HL-60/S4 treated with retinoic acid at 250 ng/mL for 4 days and 3 days (cell line): ENCODE measurements around the gene DENND10.

Source experiments
- in situ Hi-C: fragments of 300-500 bp; cut with MboI; formaldehyde crosslinking; loops from 2 replicates; pipeline ENCODE4 v1.7.0; 2022; ENCODE audit warnings: low sequenced_read_pairs

Gene DENND10, protein sequence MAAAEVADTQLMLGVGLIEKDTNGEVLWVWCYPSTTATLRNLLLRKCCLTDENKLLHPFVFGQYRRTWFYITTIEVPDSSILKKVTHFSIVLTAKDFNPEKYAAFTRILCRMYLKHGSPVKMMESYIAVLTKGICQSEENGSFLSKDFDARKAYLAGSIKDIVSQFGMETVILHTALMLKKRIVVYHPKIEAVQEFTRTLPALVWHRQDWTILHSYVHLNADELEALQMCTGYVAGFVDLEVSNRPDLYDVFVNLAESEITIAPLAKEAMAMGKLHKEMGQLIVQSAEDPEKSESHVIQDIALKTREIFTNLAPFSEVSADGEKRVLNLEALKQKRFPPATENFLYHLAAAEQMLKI

DNA sequence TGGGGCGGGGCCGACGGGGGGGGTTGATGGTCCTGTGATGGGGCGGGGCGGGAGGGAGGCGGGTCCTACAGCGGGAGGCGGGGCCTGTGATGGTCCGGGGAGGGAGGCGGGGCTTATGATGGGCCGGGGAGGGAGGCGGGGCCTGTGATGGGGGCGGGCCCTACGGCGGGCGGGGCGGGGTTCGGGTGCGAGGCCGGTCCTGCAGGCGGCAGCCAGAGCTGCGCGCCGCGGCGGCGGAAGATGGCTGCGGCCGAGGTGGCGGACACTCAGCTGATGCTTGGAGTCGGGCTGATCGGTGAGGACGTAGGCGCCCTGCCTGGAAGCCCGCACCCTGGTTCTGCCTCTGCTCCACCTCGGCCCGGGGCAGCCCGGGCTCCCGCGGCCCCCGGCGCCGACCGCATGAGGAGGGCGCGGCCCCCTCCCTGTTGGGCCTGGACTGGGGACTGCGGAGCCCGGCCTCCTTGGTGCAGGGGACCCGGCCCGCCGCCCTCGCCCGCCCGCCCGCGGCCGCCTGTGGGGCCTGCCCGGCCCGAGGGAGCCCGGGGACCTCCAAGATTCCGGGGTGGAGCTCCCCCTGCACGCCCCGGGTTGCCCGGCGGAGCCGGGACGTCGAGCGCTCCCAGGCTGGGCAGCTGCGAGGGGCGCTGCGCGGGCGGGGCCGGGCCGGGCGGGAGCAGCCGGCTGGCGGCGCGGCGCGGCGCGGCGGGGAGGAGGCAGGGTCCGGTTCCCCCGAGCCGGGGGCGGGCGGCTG is at the start of gene DENND10:
Gene DENND10, plus strand, starts transcription at position 211 of the 751 bp plus-strand sequence. Its CDS starts 30 bp downstream, at position 241.
- in situ Hi-C loops, result no loop called here

DNA sequence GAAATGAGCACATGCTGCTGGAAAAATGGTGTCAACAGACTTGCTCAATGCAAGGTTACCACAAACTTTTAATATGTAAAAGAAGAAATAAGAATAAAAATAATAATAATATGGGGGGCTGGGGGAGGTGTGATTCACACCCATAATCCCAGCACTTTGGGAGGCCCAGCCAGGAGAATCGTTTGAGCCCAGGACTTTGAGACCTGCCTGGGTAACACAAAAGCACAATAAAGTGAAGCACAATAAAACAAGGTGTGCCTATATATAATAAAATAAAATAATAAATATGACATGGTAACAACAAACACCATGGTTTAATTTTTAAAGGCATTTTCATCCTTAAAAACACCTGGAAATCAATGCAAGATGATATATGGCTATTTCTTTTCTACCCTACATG is 48.4 kb upstream of the DENND10 start:
- in situ Hi-C loops, result no loop called here

DNA sequence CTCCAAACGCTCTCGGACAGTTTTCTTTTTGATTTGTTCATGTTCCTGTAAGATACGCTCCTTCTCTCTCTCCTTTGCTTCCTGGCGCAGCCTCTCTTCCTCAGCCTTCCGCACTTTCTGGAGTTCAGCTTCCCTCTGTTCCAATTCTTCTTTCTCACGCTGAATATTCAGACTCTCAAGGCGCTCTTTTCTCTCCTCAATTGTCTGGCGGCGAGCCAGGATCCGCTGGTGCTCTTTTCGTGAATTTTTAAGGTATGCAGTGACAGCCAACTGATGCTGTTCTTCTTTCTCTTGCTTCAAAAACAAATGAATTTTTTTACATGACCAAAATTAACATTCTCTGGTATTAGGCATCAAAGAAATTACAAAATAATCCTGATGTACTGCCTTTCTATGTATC is 45.9 kb upstream of the DENND10 start:
- in situ Hi-C loops, result no loop called here

DNA sequence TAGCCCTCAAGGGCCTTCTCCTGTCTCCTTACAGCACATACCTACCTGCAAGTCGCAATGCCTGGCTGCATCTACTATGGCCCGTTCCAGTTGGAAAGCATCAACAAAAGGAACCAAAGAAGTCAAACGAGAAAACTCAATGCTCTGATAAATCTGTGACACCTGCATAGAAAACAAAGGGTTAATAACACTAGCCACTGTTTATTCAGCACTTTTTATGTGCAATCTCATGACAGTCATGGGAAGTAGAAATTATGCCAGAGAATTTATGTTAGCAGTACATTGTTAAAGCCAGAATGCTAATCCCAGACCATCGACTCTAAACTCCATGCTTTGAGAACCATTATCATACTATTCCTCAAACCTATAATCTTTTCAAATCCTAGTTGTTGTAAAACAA is 44.4 kb upstream of the DENND10 start:
- in situ Hi-C loops, result no loop called here

DNA sequence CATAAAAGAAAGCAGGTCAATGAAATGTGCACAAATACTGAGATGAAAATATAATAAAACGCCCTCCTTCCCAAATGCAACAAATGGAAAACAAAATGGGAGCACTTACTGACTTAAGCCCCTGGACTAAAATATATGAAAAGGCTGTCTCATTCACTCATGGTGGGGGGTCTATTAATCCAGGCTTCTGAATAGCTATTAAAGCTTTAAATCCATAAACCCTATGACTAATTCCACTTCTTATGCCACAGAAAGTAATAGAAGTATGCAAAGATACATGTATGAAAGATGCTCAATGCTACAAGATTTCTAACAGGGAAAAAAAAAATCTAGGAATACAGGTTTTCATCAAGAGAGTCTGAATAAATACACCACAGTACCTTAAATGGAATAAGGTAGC is 43.8 kb upstream of the DENND10 start:
- in situ Hi-C loops, result no loop called here

DNA sequence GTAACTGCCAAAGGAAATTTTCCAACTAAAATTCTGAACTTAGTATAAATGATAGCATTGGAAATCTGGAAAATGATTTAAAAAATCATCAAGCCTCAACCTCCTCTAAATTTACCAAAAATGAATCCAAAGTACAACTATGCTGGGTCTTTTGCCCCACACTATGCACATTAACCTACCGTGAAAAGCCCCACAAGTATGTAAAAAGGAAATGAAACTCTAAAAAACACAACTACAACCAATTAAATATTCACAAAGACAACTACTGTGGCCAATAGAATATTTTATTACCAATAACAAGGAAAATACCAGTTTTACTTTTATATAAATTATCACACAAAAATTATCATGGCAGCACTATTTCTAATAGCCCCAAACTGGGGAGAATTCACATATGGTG is 42.6 kb upstream of the DENND10 start:
- in situ Hi-C loops, result no loop called here

DNA sequence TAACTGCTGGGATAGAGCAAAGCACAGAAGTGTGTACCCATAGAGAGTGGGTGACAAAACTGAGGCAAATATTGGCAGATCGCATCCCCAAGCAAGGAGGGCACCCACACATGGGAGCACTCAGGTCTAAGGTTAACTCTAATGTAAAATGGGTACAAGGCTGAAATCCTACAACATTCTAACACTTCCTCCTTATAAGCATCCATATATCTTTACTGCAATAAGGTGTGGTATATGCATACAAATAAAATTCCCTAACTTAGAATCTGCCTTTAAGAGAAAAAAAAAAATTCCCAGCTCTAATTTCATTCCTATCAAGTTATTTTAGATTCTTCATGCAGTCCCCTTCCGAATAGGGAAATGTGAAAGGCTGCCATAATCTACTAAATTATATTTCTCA is 42.0 kb upstream of the DENND10 start:
- in situ Hi-C loops, result no loop called here

DNA sequence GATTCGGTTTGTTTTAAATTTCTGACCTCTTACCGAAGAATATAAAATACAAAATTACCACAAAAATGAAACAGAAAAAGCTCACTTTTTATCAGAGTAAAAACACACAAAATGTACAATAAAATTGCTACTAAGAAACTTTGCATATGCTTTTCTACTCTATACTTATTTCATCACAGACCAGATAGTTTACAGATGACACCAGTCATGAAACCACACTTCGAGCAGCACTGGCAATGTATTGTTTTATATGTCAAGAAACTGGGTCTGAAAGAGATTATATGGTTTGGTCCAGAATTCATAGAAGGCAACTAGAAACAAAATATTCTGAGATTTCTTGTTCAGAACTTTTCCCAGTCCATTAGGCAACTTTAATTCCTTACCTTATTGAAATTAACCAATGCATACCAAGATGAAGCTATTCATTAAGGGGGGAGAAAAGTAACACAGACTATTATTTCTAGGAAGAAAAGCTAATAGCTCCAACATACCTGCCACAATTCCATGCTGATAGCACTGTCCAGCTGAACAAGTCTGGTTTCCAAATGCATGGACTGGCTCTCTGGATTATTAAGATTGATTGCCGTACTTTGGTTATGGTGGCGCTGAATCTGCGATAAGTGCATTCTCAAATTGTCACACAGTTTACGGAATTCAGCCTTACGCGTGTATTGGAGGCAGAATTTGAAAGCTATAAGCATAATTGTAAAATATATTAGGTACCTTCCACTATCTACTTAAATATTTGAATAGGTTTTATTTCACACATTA is 33.3 kb upstream of the DENND10 start:
- in situ Hi-C loops, result no loop called here

DNA sequence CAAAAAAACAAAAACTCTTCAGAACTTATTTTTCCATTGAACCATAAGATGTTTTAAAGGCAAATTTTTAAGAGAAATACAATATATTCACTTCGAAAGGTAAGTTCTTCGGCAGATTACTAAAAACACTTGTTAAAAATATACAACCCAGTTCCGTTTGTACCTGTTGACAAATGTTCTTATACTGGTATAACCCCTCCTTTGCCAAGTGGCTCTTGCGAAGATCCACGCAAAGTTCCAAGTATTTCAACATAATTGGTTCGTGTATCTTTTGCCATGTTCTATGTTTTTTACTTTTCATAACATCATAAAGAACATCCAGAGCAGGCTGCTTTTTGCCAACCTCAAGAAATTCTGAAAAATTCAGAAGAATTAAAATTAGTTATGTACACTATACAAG is 30.3 kb upstream of the DENND10 start:
- in situ Hi-C loops, result no loop called here

DNA sequence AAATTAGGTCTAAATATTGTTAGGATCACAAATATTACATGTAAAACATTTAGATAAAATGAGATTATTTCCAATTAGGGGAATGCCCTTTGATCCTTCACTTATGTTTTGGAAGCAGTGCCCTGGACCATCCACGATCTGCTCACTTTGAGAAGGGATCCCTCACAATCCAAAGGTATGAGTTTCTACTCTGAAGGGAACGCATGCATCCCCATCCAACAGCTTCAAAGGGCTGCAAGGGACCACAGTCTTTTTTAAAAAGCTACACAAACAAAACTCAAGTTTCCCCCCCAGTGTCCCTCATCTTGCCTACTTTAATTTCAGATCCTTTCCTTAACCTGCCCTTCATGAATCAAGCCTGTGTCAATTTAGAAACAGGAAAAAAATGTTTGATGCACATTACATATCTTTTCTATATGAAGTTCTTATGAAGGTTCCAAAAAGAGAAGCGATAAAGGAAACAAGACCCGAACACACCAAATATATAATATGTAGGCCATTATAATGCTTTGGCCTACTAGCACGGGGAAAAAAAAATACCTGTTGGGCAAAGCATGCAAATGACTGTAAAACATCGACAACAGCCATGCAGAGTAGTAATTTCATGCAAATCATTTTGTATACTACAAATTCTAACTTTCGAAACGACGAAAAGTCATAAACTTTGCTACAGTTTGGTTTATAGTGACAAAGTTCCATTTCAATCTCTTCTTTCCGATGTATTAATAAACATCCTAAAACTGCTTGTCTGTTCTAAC is 25.3 kb upstream of the DENND10 start:
- in situ Hi-C loops, result no loop called here

DNA sequence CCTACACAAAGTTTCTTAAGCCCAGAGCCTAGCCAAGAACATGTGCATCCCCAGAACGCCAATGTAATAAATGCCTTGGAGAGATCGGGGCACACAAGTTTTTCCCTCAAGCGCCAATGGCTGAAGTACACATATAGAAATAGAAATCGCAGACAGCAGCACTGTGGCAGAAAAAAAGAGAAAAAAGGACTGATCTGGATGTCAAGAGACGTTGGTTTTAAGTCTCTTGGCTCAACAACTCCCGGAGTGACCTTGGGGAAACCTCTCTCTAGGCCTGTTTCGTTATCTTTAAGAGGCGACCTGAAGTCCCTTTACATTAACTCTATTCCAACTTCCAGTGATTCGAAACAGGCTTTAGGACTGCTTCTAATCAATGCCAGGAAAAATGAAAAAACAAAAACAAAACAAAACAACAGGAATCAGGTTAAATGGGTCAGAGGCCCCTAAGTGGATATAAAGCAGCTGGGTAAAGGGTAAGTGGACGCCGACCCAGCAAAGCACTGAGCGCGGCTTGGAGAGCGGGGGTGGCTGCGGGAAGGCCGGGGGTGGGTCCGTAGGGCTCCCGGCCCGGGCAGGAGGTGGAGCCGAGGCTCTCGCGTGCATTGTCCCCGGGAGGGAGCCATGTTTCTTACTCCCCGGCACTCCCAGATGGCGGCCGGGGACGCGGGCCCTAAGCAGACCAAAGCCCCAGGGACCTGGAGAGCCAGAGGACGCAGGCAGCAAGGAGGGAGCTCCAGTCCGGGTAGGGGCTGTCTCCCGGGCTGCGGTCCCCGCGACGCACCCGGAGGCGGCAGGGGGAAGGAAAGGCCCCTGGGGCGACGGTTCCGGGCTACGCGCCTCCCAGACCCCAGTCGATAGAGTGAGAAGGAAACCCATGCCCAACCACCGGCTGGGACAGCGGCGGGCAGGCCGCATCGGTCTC is 24.1 kb upstream of the DENND10 start:
- in situ Hi-C loops, result no loop called here

DNA sequence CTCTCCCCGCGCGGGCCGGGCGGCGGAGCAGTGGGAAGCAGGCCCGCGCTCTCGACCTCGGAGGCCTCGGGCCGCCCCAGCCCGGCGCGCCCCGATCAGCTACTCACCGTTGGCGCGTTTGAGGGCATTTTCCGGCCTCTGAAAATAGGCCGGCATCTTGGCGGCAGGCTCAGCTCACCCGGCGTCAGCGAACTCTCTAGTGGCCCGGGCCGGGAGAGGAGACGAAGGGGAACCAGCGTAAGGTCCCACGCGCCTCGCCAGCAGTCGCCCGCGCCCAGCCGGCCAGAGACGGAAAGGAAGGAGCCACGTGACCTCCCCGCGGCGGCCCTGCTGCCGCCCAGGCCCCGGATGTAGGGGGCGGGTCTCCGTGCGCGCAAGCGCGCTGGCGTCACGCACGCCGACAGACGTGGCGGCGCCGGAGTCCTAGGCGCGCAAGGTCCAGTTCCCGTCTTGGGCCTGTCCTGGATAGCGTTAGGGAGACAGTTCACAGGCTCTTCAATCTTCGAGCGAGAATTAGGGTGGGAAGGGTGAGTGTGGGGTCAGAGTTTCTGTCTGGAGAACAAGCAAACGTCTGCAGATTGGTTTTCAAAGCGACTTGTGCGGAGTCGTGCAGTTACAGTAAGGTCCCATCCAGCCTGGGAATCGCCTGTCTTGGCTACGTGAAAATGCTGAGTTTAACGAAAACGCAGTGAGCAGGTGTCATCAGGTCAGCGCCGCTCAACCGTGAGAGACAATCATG is 23.2 kb upstream of the DENND10 start, which contains the start of gene EIF3A:
Gene EIF3A, minus strand, starts transcription at position 297 of the 739 bp plus-strand sequence. Its CDS starts 141 bp downstream, at position 156.
- in situ Hi-C loops, result no loop called here

DNA sequence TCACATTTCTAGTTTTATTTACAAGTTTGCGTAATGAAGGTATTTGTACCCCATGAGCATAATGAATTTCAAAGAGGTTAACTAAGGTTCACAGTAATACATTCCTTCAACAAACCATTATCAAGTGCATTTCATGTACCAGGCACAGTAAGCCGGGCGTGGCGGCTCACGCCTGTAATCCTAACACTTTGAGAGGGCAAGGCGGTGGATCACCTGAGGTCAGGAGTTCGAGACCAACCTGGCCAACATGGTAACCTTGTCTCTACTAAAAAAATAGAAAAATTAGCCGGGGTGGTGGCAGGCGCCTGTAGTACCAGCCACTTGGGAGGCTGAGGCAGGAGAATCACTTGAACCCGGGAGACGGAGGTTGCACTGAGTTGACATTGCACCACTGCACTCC is 19.0 kb upstream of the DENND10 start:
- in situ Hi-C loops, result no loop called here

DNA sequence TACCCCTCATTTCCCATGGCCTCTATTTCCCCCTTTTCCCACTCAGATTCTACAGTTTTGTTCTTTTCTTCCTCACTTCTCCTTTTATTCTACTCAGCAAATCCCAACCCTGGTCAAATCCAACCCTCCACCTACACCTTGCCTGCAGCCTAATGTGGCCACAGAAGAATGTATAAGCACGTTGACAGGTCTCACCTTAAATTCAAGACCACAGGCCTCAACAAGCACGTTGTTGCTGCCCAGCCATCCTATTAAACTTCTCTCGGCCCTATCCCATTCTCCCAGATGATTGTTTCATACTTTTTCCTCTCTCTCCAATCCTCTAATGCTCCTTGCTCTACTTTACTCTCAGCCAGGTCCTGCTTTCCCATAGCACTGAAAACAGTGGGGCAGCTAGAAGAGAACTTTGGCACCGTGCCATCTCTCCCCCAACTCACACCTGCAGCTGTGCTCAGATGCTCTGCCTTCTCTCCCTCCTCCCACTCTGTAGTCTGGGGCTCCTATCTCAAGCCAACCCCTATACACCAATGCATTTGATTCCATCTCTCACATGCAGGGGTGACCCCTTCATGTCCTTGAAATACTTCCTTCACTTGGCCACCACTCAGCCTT is 16.5 kb upstream of the DENND10 start:
- in situ Hi-C loops, result no loop called here

DNA sequence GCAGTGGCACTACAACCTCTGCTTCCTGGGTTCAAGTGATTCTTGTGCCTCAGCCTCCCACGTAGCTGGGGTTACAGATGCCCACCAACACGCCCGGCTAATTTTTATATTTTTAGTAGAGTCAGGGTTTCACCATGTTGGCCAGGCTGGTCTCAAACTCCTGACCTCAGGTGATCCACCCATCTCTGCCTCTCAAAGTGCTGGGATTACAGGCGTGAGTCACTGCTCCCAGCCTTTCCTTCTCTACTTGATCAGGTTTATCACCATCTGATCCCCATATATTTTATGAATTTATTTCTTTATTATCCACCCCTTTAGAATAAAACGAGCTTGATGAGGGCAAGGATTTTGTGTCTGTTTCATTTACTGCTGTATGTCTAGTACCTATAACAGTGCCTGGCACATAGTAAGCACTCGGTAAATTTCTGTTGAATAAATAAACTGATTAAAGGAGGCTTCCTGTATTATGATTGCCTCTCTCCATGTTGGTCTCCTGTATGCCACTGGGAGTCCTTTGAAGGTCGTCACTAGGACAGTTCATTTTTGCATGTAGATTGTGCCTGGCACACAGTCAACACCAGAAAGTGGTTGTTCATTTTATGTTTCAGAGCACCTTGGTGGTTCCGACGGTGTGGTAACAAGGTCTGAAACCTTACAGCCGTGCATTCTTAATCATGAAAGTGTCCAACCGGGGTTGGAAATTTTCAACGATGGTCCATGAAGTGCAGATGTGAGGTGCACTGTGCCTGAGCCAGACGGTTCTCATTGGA is 13.7 kb upstream of the DENND10 start:
- in situ Hi-C loops, result no loop called here

DNA sequence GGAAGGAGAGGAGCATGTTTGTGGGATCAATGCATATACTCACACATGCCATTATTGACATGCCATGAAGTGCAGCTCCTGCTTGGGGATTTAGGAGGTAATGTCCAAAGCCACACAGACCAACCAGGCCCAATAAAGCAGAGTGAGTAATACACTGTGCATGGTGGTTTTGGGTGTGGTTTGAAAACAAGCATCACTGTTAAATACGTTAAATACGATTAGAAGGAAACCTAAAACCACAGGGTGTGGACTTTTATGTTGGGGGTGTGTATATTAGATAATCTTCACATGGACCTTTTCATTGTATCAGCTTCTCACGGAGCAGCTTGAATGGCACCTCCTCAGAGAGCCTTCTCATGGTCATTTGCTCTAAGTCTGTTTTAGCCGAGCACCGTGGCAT is 12.9 kb upstream of the DENND10 start:
- in situ Hi-C loops, result no loop called here

DNA sequence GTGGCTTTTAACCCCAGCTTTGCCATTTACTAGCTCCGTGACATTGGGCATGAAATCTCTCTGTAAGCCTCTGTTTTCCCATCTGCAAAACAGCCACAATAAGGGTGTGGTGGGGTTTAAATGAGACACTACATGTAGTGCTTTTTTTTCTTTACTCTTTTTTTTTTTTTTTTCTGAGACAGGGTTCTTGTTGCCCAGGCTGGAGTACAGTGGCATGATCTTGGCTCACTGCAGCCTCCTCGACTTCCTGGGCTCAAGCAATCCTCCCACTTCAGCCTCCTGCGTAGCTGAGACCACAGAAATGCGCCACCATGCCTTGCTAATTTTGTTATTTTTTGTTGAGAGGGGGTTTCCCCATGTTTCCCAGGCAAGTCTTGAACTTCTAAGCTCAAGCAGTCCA is 8.3 kb upstream of the DENND10 start:
- in situ Hi-C loops, result no loop called here
